Activated naive CD8-positive, alpha-beta T cell treated with anti-CD3 and anti-CD28 coated beads, Interleukin-2, amount 50 U/mL, for 24 hours (primary cell): Measurements from ENCODE around the gene SLC1A5.
"Not testable (repeated sequence)": the region's sequence is repeated elsewhere in the genome, so short reads cannot be mapped to it uniquely, and the experiment has no call there.

ENCODE experiments used
- ATAC-seq: fragments of 150-1000 bp; cut with Tn5 transposase; one replicate; pipeline ENCODE4 v1.10.0; 2021
- DNase-seq: peaks from one replicate; pipeline ENCODE4 v3.0.0; 2021
- H3K27ac Mint-ChIP-seq: one replicate; pipeline ENCODE4 v1.8.0; 2021; ENCODE audit warnings: mild to moderate bottlenecking, mixed read lengths
- H3K27me3 Mint-ChIP-seq: one replicate; pipeline ENCODE4 v1.8.0; 2021; ENCODE audit warnings: mixed read lengths
- H3K36me3 Mint-ChIP-seq: one replicate; pipeline ENCODE4 v1.8.0; 2021; ENCODE audit warnings: low read depth, mixed read lengths
- H3K4me1 Mint-ChIP-seq: one replicate; pipeline ENCODE4 v1.8.0; 2021; ENCODE audit warnings: mixed read lengths
- H3K4me3 Mint-ChIP-seq: one replicate; pipeline ENCODE4 v1.8.0; 2021; ENCODE audit warnings: mild to moderate bottlenecking, moderate library complexity, mixed read lengths
- H3K9me3 Mint-ChIP-seq: one replicate; pipeline ENCODE4 v1.8.0; 2021; ENCODE audit warnings: mixed read lengths

The SLC1A5 gene

GRCh38 chr19:46812977-46813838 is 24.8 kb upstream of the SLC1A5 start:
- ATAC-seq: no peak

DNA sequence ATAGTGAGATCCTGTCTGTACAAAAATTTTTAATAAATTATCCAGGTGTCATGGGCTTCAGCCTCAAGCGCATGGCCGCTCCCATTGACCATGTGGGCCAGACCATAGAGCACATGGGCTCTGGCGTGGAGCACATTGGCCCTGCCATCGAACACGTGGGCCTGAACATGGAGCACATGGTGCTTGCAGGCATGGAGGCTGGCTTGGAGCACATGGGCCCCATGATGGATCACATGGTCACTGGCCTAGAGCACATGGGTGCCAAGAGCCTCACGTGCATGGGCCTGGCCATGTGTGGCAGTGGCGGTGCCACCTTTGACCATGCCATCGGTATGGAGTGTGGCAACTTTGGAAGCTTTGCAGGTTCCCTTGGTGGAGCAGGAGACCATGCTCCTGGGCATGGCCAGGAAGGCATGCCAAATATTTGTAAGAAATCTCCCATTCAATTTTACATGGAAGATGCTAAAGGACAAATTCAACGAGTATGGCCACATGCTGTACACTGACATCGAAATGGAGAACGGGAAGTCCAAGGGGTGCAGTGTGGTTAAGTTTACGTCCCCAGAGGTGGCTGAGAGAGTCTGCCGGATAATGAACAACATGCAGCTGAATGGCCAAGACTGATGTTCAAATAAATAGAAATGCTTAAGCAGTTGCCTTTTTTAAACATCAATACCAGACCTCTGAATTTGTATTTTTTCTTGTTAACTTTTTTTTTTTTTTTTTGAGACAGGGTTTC is 21.3 kb upstream of the SLC1A5 start:
- H3K36me3 Mint-ChIP-seq: no peaks in the 10 kb centered on the region
- no peak overlapping the region for H3K27ac Mint-ChIP-seq
- H3K9me3 Mint-ChIP-seq: no peaks in the 10 kb centered on the region
- H3K4me1 Mint-ChIP-seq: peaks cover 3% of the 10 kb centered on the region
- no peak for ATAC-seq
- DNase-seq: no peak
- no peak overlapping the region for H3K4me3 Mint-ChIP-seq
- no peaks in the 10 kb centered on the region for H3K27me3 Mint-ChIP-seq

More at GRCh38 chr19:46812977-46813838, 24.8 kb upstream of the SLC1A5 start:
- no peaks in the 10 kb centered on the region for H3K9me3 Mint-ChIP-seq
- H3K36me3 Mint-ChIP-seq: no peaks in the 10 kb centered on the region
- H3K27me3 Mint-ChIP-seq: no peaks in the 10 kb centered on the region
- H3K27ac Mint-ChIP-seq: no peak overlapping the region
- peaks cover 5% of the 10 kb centered on the region for H3K4me1 Mint-ChIP-seq
- DNase-seq: no peak
- no peak overlapping the region for H3K4me3 Mint-ChIP-seq

- no peaks in the 10 kb centered on the region for H3K36me3 Mint-ChIP-seq
- ATAC-seq (no peak), DNase-seq (no peak)
- no peak overlapping the region for H3K4me3 Mint-ChIP-seq
- no peaks in the 10 kb centered on the region for H3K9me3 Mint-ChIP-seq
- no peaks in the 10 kb centered on the region for H3K4me1 Mint-ChIP-seq
- H3K27ac Mint-ChIP-seq: no peak overlapping the region
- no peaks in the 10 kb centered on the region for H3K27me3 Mint-ChIP-seq
Observed at GRCh38 chr19:46806656-46807055, 18.3 kb upstream of the SLC1A5 start.

GRCh38 chr19:46804432-46804831 is 16.0 kb upstream of the SLC1A5 start:
- not testable (repeated sequence) for ATAC-seq, H3K4me1 Mint-ChIP-seq, H3K4me3 Mint-ChIP-seq, H3K27me3 Mint-ChIP-seq, H3K9me3 Mint-ChIP-seq, H3K36me3 Mint-ChIP-seq, H3K27ac Mint-ChIP-seq, DNase-seq

- Mint-ChIP-seq H3K4me1 (no peaks in the 10 kb centered on the region), H3K4me3 (no peak overlapping the region), H3K27me3 (no peaks in the 10 kb centered on the region), H3K27ac (no peak overlapping the region), H3K9me3 (no peaks in the 10 kb centered on the region), H3K36me3 (no peaks in the 10 kb centered on the region)
- DNase-seq: no peak
- ATAC-seq: no peak
Observed at GRCh38 chr19:46803555-46803954, 15.2 kb upstream of the SLC1A5 start.

GRCh38 chr19:46802152-46802551 is 13.8 kb upstream of the SLC1A5 start:
- no peaks in the 10 kb centered on the region for H3K9me3 Mint-ChIP-seq

GRCh38 chr19:46798713-46799112 is 10.3 kb upstream of the SLC1A5 start:
- H3K4me3 Mint-ChIP-seq: no peak overlapping the region
- no peaks in the 10 kb centered on the region for H3K4me1 Mint-ChIP-seq
- no peak for ATAC-seq

More at GRCh38 chr19:46802152-46802551, 13.8 kb upstream of the SLC1A5 start:
- no peak overlapping the region for H3K27ac Mint-ChIP-seq
- H3K36me3 Mint-ChIP-seq: no peaks in the 10 kb centered on the region
- DNase-seq (no peak), ATAC-seq (no peak)
- H3K4me1 Mint-ChIP-seq: no peaks in the 10 kb centered on the region
- H3K4me3 Mint-ChIP-seq: no peak overlapping the region
- H3K27me3 Mint-ChIP-seq: no peaks in the 10 kb centered on the region

GRCh38 chr19:46797881-46798280 is 9.5 kb upstream of the SLC1A5 start:
- Mint-ChIP-seq H3K4me3 (no peak overlapping the region), H3K36me3 (no peaks in the 10 kb centered on the region), H3K27me3 (no peaks in the 10 kb centered on the region), H3K4me1 (no peaks in the 10 kb centered on the region), H3K9me3 (no peaks in the 10 kb centered on the region), H3K27ac (no peak overlapping the region)
- DNase-seq: no peak
- no peak for ATAC-seq

More at GRCh38 chr19:46798713-46799112, 10.3 kb upstream of the SLC1A5 start:
- no peaks in the 10 kb centered on the region for H3K36me3 Mint-ChIP-seq
- no peak overlapping the region for H3K27ac Mint-ChIP-seq
- no peaks in the 10 kb centered on the region for H3K9me3 Mint-ChIP-seq
- no peaks in the 10 kb centered on the region for H3K27me3 Mint-ChIP-seq
- DNase-seq: no peak

- ATAC-seq (no peak), DNase-seq (no peak)
- H3K36me3 Mint-ChIP-seq: peaks cover 3% of the 10 kb centered on the region
- no peak overlapping the region for H3K4me3 Mint-ChIP-seq
- H3K27ac Mint-ChIP-seq: peak overlapping the region; percentile 45
- peaks cover 18% of the 10 kb centered on the region for H3K4me1 Mint-ChIP-seq
- no peaks in the 10 kb centered on the region for H3K9me3 Mint-ChIP-seq
- no peaks in the 10 kb centered on the region for H3K27me3 Mint-ChIP-seq
Observed at GRCh38 chr19:46791944-46792343, 3.5 kb upstream of the SLC1A5 start.

- ATAC-seq (no peak), DNase-seq (no peak)
- peak overlapping the region; percentile 98 for H3K27ac Mint-ChIP-seq
- H3K4me1 Mint-ChIP-seq: peaks cover 31% of the 10 kb centered on the region
- no peaks in the 10 kb centered on the region for H3K9me3 Mint-ChIP-seq
- peaks cover 29% of the 10 kb centered on the region for H3K36me3 Mint-ChIP-seq
- no peak overlapping the region for H3K4me3 Mint-ChIP-seq
- no peaks in the 10 kb centered on the region for H3K27me3 Mint-ChIP-seq
Observed at GRCh38 chr19:46789371-46789770, 977 bp upstream of the SLC1A5 start.

DNA sequence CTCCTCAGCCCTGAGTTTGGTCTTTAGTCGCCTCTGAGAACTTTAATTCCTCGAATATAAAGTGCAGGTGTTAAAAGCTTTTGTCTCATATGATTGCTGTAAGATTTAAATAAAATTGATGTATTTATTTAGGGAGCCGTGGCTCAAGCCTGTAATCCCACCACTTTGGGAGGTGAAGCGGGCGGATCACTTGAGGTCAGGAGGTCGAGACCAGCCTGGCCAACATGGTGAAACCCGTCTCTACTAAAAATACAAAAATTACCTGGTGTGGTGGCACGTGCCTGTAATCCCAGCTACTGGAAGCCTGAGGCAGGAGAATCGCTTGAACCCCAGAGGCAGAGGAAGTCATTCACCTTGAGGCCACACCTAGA is 559 bp upstream of the SLC1A5 start:
- peak overlapping the region; percentile 98 for H3K27ac Mint-ChIP-seq
- ATAC-seq: no peak
- no peaks in the 10 kb centered on the region for H3K27me3 Mint-ChIP-seq
- DNase-seq: no peak
- no peaks in the 10 kb centered on the region for H3K9me3 Mint-ChIP-seq
- H3K36me3 Mint-ChIP-seq: peaks cover 33% of the 10 kb centered on the region
- H3K4me3 Mint-ChIP-seq: no peak overlapping the region
- peaks cover 35% of the 10 kb centered on the region for H3K4me1 Mint-ChIP-seq

DNA sequence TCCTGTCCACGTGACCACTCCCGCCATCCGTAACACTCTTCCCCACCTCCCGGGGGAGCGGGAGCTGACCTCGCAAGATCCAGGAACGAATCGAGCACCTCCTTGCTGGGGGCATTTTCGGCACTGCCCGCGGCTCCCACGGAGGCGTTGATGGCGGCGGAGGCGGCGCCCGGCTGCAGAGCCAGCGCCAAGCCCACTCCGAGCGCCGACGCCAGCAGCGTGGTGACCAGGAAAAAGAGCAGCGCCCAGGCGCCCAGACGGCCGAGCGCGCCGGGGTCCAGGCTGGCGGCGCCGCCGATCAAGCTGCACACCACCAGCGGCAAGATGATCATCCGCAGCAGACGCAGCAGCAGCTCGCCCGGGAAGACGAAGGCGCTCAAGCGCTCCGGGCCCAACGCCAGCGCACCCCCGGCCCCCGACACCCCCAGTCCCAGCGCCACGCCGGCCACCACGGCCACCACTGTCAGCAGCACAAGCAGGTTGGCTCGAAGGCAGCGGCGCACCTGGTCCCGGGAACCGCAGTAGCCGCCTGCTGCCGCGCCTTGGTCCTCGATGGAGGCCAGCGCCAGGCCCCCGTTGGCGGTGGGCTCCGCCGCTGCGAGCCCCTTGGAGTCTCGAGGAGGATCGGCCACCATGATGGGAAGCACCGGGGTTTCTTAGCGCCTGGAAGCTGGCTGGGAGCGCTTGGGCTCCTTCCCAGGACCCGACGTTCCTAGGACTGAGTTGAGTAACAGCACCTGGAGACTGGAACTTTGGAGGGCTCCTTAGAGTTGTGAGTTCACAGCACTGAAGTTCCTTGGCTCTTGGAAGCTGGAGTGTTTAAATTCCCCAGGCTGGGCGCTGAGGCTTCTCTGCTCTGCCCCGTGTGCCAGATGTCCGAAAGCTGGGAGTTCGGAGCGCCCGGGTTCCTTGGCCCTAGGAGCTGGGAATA is 798 bp downstream of the SLC1A5 start:
- Mint-ChIP-seq H3K27me3 (no peaks in the 10 kb centered on the region), H3K4me3 (peak overlapping the region; percentile 97), H3K27ac (peak overlapping the region; percentile 98), H3K36me3 (peaks cover 45% of the 10 kb centered on the region), H3K4me1 (peaks cover 49% of the 10 kb centered on the region), H3K9me3 (no peaks in the 10 kb centered on the region)
- no peak for ATAC-seq
- DNase-seq: peak; percentile 46

GRCh38 chr19:46787040-46787330 is 1.4 kb downstream of the SLC1A5 start:
- peak overlapping the region; percentile 97 for H3K4me3 Mint-ChIP-seq
- H3K4me1 Mint-ChIP-seq: peaks cover 45% of the 10 kb centered on the region
- peak overlapping the region; percentile 98 for H3K27ac Mint-ChIP-seq
- H3K9me3 Mint-ChIP-seq: no peaks in the 10 kb centered on the region
- no peak for DNase-seq
- peaks cover 51% of the 10 kb centered on the region for H3K36me3 Mint-ChIP-seq
- ATAC-seq: no peak
- H3K27me3 Mint-ChIP-seq: no peaks in the 10 kb centered on the region

DNA sequence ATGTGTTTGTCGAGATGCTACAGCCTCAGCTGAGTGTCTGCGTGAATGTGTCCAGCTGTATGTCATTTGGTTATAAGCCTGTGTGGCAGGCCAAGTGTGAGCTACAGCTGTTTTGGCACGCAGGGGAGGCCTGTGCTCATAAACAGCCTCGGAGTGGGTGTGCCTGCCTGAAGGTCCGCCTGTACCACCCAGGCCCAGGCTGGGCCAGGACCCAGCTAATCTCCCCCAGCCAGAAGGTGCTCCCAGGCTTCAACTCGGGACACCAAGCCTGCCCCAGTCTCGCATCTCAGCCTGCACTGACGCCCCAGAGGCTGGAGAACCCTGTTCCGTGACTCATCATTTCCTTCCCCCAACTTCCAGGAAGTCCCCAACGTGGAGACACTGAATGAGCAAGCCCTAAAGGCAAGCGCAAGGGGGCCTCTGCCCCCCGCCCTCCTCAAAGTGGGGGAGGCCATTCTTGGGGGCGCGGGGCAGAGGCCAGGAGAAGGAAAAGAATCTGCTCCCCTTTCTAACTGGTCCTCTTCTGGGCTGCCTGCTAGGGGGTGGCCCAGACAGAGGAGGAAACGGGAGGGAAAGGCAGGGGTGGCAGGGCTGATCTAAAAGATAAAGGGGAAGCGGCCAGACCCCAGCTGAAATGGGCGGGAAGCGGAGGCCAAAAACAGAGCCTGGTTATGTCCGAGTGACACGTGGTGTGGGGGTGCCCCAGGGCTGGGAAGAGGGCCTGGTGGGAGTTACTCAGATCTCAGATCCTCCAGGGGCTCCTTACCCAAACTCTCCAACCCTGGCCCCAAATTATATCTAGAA is 2.0 kb downstream of the SLC1A5 start:
- Mint-ChIP-seq H3K4me3 (peak overlapping the region; percentile 97), H3K4me1 (peaks cover 47% of the 10 kb centered on the region), H3K27ac (peak overlapping the region; percentile 98), H3K9me3 (no peaks in the 10 kb centered on the region), H3K36me3 (peaks cover 57% of the 10 kb centered on the region), H3K27me3 (no peaks in the 10 kb centered on the region)
- DNase-seq: peak; percentile 86
- peak; percentile 76 for ATAC-seq
